Measurements from ENCODE around the gene HSD17B10.

GRCh38 chrX:53471346-53471745, 37.2 kb upstream of the HSD17B10 start:
- TF ChIP-seq CTCF (IDR thresholded peaks at IDR 0.05) (no peak), POLR2A (IDR thresholded peaks at IDR 0.05) (no peak), EP300 (IDR thresholded peaks at IDR 0.05) (no peak)
